ENCODE measurements around the gene MMP7. TPM values are rescaled to one million over a fixed set of nuclear protein-coding genes. Genes with fewer than 3 reads are reported as not detected.

The MMP7 gene
- polyA plus RNA-seq, 1 of the 3 experiments (the other 2 are of a cell fraction), result 0.13 TPM

DNA sequence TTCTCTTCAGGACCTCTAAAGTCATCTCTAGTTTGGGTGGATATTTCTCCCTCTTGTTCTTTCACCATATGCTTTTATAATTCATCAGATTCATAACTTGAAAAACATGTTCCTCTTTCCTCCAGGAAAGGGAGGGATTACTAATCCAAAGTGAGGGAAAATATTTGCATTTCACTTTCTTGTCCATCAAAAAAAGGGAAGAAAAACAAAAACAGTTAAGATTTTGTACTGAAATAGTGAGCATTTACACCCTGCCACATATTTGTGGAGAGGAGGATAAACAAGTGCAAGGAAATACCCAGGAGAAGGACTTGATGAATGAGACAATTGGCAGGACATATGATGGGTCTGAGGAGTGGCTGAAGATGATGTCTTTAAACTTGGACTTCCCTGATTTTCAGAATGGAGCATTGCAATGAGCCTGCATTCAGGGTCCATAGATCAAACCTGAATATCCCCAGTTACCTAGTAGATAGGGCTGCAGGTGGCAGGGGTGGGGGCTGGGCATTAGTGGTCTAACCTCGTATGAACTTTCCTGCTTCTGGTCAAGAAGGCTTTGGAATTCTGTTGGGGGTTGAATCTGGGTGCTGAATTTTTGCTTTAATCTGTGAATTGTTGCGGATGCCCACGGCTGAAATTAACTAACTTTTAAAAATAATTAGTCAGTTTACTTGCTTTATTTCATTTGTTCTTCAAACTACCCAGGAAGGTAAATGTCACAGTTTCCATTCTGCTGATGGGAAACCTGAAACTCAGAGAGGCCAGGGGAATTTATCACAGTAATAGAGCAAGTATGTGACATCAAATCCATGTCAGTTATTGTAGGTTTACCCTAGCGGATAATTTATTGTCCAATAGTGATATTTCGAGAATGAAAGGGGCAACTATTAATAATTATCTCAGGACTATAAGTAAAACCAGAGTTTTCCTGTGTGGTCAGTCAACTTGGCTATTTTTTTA is 41.1 kb downstream of the MMP7 start:
- peaks cover 4% of the 10 kb centered on the region for H3F3A ChIP-seq (replicated peaks; ENCODE audit: insufficient read depth)
- 70% methylated on average over 5 of the region's 5 CpGs for WGBS (ENCODE audit: low lambda C conversion rate)
- no peak overlapping the region for H3K9ac ChIP-seq
- H3K27me3 ChIP-seq (ENCODE audit: insufficient read depth), result no peaks in the 10 kb centered on the region
- no peaks in the 10 kb centered on the region for H3K79me2 ChIP-seq (ENCODE audit: insufficient read depth)
- H3K4me2 ChIP-seq, result no peak overlapping the region
- no peak overlapping the region for H3K4me3 ChIP-seq (ENCODE audit: low read depth in 2 of 2, low read length in 1 of 2)
- CTCF ChIA-PET, result interaction anchor here (0.6 to 3.2 kb wide), 4 partner anchors 39 to 201 kb away, joined by 3 to 10 read pairs (median 4); no protein-coding TSS in a partner anchor
- no peaks in the 10 kb centered on the region for H4K20me1 ChIP-seq (ENCODE audit: insufficient read depth)
- no peaks in the 10 kb centered on the region for H3K9me2 ChIP-seq
- TF ChIP-seq, protein P1, sequence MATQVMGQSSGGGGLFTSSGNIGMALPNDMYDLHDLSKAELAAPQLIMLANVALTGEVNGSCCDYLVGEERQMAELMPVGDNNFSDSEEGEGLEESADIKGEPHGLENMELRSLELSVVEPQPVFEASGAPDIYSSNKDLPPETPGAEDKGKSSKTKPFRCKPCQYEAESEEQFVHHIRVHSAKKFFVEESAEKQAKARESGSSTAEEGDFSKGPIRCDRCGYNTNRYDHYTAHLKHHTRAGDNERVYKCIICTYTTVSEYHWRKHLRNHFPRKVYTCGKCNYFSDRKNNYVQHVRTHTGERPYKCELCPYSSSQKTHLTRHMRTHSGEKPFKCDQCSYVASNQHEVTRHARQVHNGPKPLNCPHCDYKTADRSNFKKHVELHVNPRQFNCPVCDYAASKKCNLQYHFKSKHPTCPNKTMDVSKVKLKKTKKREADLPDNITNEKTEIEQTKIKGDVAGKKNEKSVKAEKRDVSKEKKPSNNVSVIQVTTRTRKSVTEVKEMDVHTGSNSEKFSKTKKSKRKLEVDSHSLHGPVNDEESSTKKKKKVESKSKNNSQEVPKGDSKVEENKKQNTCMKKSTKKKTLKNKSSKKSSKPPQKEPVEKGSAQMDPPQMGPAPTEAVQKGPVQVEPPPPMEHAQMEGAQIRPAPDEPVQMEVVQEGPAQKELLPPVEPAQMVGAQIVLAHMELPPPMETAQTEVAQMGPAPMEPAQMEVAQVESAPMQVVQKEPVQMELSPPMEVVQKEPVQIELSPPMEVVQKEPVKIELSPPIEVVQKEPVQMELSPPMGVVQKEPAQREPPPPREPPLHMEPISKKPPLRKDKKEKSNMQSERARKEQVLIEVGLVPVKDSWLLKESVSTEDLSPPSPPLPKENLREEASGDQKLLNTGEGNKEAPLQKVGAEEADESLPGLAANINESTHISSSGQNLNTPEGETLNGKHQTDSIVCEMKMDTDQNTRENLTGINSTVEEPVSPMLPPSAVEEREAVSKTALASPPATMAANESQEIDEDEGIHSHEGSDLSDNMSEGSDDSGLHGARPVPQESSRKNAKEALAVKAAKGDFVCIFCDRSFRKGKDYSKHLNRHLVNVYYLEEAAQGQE (IDR thresholded peaks at IDR 0.05; ENCODE audit: low read depth, low read length), result no peak
- TF ChIP-seq FOXJ3 (CRISPR knock-in tag; IDR thresholded peaks at IDR 0.05), result no peak
- TF ChIP-seq, protein P2, sequence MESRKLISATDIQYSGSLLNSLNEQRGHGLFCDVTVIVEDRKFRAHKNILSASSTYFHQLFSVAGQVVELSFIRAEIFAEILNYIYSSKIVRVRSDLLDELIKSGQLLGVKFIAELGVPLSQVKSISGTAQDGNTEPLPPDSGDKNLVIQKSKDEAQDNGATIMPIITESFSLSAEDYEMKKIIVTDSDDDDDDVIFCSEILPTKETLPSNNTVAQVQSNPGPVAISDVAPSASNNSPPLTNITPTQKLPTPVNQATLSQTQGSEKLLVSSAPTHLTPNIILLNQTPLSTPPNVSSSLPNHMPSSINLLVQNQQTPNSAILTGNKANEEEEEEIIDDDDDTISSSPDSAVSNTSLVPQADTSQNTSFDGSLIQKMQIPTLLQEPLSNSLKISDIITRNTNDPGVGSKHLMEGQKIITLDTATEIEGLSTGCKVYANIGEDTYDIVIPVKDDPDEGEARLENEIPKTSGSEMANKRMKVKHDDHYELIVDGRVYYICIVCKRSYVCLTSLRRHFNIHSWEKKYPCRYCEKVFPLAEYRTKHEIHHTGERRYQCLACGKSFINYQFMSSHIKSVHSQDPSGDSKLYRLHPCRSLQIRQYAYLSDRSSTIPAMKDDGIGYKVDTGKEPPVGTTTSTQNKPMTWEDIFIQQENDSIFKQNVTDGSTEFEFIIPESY (IDR thresholded peaks at IDR 0.05; ENCODE audit: borderline replicate concordance, low read depth), result no peak
- no peak for TF ChIP-seq FOSL2 (IDR thresholded peaks at IDR 0.05; ENCODE audit: borderline replicate concordance, low read depth)
- TF ChIP-seq MEF2A (IDR thresholded peaks at IDR 0.05; ENCODE audit: borderline replicate concordance, low read depth), result no peak
- no peak for TF ChIP-seq FOXM1 (IDR thresholded peaks at IDR 0.05; ENCODE audit: low read depth)
- no peak for TF ChIP-seq SIN3A (IDR thresholded peaks at IDR 0.05; ENCODE audit: borderline replicate concordance, low read depth, low read length)
- TF ChIP-seq MAX (IDR thresholded peaks at IDR 0.05; ENCODE audit: low read depth), result no peak
- TF ChIP-seq NRF1 (IDR thresholded peaks at IDR 0.05; ENCODE audit: low read depth, low read length), result no peak
- TF ChIP-seq TCF12 (IDR thresholded peaks at IDR 0.05), result no peak
- TF ChIP-seq, protein P3, sequence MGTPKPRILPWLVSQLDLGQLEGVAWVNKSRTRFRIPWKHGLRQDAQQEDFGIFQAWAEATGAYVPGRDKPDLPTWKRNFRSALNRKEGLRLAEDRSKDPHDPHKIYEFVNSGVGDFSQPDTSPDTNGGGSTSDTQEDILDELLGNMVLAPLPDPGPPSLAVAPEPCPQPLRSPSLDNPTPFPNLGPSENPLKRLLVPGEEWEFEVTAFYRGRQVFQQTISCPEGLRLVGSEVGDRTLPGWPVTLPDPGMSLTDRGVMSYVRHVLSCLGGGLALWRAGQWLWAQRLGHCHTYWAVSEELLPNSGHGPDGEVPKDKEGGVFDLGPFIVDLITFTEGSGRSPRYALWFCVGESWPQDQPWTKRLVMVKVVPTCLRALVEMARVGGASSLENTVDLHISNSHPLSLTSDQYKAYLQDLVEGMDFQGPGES (IDR thresholded peaks at IDR 0.05; ENCODE audit: low read depth, low read length), result no peak
- no peak for TF ChIP-seq CTCF (IDR thresholded peaks at IDR 0.05)
- no peak for TF ChIP-seq EP300 (IDR thresholded peaks at IDR 0.05; ENCODE audit: borderline replicate concordance in 1 of 2, low read depth in 1 of 2, low read length in 1 of 2)
- no peak for TF ChIP-seq ELF1 (IDR thresholded peaks at IDR 0.05)
- TF ChIP-seq, protein P4, sequence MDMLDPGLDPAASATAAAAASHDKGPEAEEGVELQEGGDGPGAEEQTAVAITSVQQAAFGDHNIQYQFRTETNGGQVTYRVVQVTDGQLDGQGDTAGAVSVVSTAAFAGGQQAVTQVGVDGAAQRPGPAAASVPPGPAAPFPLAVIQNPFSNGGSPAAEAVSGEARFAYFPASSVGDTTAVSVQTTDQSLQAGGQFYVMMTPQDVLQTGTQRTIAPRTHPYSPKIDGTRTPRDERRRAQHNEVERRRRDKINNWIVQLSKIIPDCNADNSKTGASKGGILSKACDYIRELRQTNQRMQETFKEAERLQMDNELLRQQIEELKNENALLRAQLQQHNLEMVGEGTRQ (IDR thresholded peaks at IDR 0.05; ENCODE audit: borderline replicate concordance, low read depth, low read length), result no peak
- TF ChIP-seq RXRA (IDR thresholded peaks at IDR 0.05; ENCODE audit: borderline replicate concordance, low read depth), result no peak
- TF ChIP-seq, protein P5, sequence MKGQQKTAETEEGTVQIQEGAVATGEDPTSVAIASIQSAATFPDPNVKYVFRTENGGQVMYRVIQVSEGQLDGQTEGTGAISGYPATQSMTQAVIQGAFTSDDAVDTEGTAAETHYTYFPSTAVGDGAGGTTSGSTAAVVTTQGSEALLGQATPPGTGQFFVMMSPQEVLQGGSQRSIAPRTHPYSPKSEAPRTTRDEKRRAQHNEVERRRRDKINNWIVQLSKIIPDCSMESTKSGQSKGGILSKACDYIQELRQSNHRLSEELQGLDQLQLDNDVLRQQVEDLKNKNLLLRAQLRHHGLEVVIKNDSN (IDR thresholded peaks at IDR 0.05; ENCODE audit: borderline replicate concordance, low read depth), result no peak
- no peak for TF ChIP-seq GATA2 (CRISPR knock-in tag; IDR thresholded peaks at IDR 0.05)
- no peaks in the 10 kb centered on the region for H3K4me1 ChIP-seq (ENCODE audit: control insufficient read depth in 1 of 2, insufficient read depth in 2 of 2, low read depth in 1 of 2, low read length in 1 of 2)
- H3K9me3 ChIP-seq, result no peaks in the 10 kb centered on the region
- no peak overlapping the region for H2AFZ ChIP-seq (ENCODE audit: low read depth)
- H3K36me3 ChIP-seq (replicated peaks in 1 of 2; ENCODE audit: control insufficient read depth in 1 of 2, insufficient read depth in 2 of 2, low read length in 1 of 2), result no peaks in the 10 kb centered on the region
- POLR2A ChIA-PET, result no interaction called here
- no peak for DNase-seq
- H3K27ac ChIP-seq (ENCODE audit: low read depth in 2 of 2, low read length in 1 of 2), result no peak overlapping the region

Data from SK-N-SH (cell line).